ENCODE results near the gene PLXNA4.

Gene PLXNA4

DNA sequence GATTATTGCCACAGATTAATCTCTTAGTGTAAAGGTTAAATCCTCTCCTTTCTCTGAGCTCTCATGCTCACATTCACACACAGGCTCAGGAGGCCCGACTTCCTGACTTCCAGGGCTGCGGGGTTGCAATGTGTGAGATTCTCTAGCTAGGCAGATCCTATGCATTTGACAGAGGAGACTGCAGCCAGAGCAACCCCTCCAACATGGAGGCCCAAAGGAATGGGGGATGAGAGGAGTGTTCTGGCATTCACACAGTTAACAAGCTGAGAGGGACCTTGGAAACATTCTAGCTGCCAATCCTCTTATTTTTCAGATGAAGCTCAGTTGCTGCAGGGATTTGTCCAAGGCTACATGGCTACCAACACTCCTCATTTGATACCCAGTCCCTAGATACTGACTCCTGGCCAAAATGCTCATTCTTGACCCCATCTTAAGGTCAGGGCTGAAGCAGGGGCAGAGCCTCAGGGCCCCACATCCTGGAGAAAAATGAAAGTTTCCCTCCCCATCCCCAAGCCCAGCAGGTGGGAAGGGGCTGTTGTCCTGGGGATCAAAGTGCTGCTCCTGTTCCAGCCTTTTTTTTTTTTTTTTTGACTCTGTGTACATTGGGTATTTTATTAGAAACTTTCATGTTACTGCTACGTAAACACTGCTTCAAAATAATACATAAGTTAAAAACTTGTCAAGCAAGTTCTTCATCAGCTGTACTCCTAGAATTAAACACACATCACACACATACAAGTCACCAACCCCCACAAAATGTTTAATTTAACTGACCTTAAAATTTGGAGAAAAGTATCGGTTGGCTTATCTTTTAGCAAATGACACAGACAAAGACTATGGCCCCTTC, 325.6 kb downstream of the PLXNA4 start:
- DNase-seq: no peak

DNA sequence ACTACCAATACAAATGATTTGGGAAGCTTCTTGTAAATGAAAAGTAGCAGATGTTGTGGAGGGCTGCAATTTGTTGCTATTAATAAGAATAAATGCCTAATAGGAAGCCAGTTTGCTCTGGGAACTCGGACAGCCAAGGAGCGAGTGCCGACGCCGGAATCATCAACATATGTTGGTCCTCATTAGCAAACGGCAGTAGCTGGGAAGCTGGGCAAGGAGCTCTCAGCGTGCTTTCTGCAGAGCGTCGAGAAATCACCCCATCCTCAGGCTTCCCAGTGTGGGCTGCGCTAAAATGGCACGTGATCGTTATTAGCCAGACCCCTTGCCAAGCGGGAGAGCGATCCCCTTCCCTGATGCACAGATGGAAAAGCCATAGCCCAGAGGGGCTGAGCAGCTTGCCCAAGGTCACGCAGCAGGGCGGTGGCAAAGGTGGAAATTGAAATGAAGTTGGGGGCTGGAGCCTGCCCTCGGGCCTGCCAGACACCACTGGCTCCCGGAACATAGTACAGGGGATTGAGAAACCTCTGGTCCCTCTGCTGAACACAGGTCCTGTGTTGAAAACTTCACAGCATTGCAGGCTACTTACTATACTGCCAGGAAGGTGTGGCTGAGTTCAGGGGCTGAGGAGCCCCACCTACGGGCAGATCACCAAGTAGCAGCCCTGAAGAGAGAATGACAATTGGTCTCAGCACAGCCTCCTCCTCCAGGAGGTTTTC, 326.9 kb downstream of the PLXNA4 start:
- DNase-seq: no peak

DNA sequence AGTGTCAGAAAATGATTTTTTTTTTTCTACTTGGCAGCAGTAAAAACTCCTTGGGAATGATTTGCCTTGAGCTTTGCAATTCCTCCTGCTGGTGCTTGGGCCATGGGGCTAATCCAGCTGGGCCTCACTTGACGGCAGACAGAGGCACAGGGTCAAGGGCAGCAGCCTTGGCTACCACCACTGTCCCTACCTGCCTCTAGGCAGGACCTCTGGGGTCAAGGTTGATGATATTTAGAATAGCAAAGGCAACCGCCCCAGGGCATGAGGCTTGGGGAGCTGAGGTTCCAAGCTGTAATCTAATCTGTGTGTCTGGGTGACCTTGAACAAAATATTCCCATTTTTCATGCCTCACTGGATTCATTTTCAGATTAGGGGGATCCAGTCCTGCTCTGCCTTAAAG, 327.4 kb downstream of the PLXNA4 start:
- DNase-seq: no peak

DNA sequence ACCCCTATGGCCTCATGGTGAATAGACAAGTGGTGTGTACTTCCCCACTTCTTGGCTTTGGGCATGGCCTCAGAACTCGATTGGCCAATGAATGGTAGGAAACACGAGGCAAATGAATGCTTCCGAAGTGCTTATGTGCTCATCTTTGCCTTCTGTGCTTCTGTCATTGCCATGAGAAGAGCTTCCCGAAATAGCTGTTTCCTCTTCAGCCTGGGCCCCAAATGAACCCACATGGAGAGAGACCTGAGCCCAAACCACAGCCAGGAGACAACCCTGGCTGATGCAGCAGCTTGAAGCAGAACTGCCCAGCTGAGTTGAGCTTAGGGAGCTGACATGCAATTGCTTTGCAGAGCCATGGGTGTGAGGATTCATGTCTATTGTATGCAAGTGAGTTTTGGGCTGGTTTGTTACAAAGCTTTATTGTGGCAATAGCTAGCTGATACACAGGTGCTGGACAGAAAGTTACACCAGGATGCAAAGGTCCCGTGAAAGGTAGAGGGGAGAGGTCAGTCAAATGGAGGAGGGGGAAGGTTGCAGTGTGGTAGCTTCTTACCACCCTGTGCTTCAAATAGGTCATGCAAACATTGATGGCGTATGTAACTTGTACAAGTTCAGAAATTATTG, 328.2 kb downstream of the PLXNA4 start:
- no peak for DNase-seq

DNA sequence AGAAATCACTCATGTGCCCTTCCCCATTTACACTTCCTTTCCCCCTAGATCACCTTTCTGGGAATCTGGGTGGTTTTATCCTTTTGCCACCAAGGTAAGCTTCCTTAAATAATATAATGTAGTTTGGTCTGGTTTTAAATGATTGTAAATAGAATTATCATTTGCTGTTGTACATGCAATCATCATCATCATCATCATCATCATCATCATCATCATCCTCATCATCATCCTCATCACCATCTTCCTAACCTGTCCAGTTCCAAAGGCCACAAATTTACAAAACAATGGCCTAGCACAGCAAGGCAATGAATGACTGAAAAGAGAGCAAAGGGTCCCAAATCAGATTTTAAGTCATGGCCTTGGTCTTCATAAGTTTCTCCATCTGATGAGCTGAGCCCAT, 329.7 kb downstream of the PLXNA4 start:
- no peak for DNase-seq

DNA sequence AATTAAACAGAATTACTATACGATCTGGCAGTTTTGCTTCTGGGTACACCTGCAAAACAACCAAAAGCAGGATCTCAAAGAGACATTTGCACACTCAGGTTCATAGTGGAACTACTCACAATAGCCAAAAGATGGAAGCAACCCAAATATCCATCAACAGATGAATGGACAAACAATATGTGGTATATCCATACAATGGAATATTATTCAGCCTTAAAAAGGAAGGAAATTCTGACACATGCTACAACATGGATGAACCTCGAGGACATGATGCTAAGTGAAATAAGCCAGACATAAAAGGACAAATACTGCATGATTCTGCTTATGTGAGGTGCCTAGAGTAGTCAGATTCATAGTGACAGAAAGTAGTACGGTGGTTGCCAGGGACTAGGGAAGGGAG, 330.7 kb downstream of the PLXNA4 start:
- no peak for DNase-seq

DNA sequence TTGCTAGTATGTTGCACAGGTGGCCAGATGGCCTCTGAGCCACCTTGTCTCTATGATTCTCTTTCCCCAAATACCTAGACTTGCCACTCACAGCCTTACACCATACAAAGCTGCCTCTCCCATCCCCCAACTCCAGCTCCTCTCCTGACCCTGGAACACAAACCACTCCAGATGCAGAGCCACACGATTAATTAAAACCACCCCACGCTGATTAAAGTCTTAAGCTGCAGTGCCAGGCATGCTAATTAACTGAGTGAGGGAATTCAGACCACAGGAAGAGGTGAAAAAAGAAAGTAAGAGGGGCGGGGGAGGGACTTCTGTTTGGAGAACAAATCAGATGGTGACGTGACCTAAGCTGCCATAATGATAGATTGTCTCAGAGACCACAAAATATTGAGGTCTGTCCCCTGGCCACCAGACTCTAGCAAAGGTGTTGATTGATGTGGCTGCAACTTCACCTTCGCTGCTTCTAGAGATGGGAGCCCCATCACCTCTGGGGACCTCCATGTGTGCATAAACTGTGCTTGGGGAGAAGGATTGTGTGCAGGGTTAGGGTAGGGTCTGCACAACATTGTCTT, 331.3 kb downstream of the PLXNA4 start:
- DNase-seq: no peak

DNA sequence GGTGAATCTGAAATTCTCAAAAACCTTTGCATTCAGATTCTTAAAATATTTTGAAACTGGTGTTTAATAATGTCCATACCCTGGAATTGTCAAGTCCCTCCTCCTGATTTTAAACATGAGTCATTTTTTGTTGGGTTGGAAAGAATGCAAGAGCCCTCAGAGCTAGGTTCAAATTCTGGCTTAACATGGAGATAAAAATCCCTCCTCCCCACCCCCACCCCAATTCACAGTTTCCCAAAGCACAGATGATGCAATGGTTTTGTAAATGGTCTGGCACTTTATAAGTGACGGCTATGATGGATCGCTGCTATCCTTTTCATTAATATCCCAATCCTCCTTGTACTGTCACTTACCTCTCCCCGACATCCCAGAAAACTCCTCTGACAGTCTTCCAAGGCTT, 332.8 kb downstream of the PLXNA4 start:
- no peak for DNase-seq

DNA sequence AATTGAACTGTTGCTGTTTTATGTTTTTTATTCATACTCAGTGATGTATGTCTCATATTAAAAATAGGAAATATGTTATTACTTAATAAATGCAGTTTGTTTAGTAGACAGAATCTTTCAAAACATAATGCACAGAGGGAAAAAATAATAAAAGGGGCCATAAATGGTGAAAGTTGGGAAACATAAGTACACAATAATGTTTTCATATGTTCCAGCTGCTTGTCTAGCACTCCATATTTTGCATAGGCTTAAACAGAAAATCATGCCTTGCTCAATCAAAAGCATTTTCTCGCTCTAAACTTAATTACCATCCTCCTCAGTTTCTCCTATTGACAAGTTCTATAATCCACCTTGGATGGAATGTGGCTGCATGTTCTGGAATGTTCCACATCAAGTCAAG, 333.2 kb downstream of the PLXNA4 start:
- no peak for DNase-seq

DNA sequence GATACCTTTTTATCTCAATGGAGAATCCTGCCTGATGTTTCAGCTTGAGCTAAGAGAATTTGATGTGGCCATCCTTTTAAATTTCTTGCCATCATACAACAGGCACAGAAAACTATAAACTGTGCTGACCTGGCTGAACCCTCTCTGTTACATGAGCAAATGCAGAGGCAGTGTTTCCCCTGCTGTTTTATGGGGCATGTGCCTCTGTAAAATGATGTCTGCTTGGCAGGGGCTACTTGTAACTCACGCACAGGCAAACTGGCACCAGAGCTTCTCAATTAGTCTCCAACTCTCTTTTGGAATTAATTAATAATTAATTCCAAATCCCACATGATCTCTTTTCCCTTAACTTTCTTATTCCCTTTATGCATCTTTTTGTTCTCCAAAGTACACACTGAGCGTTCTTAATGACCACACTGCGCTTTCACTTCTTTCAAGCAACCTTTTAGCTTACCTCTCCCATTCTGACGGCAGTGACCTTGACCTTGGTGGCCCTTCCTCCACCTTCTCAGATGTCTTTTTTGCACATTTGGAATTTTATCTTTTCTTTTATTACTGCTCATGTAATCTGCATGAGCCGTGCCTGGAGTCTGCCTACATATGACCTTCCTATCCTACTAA, 334.0 kb downstream of the PLXNA4 start:
- DNase-seq: no peak

DNA sequence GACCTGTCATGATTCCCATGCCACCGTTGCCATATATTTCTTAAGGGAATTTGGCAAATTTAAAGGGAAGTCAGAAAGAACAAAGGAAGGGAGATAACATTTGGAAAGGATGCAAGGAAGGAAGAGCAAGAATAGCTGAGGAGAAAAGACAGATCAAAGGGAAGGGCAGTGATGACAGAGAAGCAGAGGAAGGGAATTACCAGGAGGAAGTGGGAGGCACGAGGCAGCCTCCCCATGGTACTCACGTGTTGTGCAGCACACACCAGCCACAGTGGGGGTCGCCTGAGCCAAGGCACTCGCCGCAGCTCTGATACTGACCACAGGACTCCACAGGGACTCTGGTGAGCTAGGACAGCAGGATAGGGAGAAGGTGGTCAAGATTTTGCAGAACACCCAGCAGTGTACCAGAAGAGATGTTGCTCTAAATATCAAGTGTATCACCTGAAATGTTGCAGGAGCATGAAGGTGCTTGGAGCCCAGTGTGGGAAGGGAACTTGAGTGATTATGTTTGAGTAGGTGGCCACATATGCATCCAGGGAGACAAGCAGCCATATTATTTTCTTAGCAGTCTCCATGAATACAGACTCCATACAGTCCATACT, 335.3 kb downstream of the PLXNA4 start:
- DNase-seq: no peak

DNA sequence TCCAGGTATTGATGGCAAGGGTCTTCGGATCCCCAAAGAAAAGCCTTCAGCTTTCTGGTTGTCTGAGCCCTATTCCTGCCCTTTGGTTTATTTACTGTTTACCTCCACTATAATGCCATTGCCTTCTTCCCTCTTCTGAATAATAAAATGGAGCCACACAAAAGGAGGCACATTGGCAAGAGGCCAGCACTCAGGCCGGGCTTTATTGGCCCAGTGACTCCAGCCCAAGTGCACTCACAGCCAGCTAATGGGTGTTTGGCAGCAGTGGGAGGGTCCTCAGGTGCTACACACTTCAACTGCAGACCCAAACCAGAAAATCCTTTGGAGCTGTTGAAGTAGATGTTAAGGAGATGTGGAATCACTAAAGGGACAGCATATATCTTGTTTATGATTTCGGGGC, 336.0 kb downstream of the PLXNA4 start:
- DNase-seq: no peak

DNA sequence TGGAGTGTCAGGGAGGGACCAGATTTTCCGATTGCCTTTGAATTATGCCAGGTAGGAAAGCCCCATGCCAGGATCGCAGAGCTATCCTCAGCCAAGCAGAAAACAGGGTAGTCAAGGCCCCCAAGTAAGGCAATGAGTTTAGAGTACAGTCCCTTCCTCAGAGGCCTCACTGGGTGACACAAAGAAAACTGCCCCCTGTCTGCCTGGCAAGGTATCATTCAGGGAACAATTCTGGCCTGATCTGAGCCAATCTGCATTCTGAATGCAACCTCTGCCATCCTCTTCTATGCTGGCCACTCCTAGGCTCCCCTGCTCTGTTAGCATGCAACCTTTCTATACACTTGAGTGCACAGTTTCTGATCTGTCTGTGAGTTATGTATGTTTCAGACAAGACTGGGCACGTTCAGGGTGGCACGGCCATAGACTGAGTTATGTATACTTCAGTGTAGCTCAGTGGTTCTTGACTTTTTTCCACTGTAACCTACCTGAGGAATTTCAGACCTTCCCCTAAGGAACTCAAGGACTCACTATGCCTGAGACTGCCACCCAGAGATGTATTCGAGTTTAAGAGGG, 336.8 kb downstream of the PLXNA4 start:
- no peak for DNase-seq

DNA sequence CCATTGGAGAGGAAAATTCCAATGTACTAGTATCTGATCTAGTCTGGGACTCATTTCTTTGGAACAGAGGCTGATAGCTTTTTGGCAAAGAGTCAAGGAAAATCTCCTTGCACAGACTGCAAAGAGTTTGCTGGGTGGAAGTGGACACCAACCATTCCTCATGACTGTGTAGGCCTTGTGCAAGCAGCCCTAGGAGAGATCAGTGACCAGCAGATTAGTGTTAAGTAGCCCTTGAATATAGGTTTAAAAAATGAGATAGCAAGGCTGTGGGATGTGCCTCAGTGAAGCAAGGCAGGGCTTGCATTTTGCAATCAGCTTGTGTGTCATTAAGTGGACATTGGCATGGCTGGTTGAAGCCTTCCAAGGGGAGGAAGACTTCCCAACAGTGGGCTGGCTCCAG, 341.6 kb downstream of the PLXNA4 start:
- no peak for DNase-seq

DNA sequence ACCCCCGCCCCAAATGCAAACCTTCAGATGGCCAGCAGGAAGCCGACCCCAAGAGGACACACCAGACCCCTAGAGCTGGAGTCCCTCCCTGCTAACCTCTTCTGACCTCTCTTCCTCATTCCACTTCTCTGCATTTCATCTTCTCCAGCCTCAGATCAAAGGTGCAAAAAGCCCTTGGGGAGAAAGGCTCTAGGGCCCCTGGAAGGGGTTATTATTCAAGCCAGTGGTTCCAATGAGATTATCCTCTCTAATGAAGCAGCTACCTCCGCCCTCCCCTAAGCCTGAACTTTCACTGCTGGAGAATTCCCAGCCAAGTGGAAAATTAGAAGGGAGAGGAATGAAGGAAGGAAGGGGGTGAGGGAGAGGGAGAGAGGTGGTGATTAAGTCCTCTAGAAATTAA, 343.9 kb downstream of the PLXNA4 start:
- DNase-seq: no peak

DNA sequence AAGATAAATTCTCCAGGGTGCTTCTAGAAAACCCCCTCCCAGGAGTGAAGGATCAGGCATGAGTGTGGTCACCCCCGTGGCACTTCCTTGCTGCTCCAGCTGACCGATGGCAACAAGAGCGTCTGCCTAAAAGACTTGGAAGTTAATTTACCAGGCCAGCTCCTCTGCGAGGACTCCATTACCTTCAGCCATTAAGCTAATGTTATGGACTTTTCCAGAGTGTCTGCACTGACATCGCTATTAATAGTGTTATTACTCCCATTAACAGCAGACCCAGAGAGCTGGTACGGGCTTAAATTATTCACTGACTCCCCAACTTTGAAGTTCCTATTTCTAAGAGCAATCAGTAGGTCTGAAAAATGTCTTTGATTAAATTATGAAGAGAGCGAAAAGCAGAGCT, 345.8 kb downstream of the PLXNA4 start:
- no peak for DNase-seq

DNA sequence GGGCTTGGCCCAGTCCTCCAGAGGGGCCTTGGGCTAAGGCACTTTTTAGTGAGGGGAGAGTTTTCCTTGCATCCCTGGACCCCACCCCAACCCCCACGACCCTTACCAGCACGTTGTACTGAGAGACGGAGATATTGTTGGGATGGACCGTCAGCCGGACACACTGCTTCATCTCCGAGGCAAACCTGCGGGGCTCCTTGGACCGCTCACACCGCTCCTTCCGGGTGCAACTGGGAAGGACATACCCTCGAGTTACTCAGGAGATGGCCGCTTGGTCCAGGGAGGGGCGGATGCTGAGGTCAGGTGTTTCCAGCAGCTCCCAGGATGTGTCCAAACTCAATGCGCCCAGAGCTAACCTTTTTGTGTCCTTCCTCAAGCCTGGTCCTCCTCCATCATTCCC, 348.0 kb downstream of the PLXNA4 start:
- DNase-seq: no peak

DNA sequence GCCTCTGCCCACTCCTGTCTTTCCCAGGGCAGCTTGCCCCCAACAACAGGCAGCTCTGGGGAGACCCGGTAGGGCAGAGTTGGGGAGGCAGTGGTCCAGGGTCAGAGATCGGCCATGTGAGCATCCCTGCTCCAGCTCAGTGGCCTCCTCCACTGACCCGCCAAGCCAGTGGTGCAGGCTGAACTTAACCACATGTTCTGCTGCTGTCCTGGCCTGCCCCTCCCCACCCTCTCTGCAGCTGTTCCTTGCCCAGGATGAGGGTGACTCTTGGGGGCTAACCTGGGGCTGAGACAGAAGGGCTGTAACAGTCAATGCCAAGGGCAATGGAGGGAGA, 349.3 kb downstream of the PLXNA4 start:
- no peak for DNase-seq

DNA sequence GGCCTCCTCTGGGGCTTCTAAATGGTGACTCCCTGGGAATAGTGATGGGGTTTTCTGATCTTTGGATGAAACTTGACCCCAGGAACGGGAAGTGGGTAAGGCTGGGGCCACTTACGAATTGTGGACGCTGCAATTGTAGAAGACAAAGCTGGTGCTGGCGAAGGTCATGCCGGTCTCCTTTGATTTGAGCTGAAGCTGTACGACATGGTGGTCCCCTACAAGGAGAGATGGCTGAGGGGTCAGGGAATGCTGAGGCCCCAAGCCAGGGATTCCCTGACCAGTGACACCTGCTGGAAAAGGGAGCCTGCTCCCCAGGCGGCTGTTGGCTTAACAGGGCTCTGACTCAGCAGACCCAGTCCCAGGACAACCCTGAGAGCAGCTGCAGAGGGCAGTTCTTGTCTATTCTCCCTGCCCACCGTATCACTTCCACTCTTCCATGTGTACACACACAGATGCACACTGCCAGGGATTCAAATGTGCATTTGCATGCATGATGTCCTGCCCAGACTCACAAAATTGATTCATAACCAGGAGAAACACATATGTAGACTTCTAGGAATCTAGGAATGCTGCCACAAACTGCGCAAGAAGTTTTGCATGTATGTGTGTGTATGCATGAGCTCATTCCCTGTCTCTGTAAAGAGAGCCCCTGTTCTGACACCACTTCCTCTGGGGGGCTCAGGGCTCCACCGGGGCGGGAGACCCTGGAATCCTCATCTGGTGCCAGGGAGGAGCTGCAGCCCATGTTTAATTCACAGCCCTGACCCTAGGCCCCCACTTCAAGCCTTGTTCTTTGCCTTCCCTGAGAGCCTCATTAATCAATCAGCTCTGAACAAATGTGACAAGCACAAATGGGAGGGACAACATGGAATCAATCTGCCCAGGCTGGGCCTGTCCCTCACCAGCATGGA, 350.0 kb downstream of the PLXNA4 start:
- no peak for DNase-seq

DNA sequence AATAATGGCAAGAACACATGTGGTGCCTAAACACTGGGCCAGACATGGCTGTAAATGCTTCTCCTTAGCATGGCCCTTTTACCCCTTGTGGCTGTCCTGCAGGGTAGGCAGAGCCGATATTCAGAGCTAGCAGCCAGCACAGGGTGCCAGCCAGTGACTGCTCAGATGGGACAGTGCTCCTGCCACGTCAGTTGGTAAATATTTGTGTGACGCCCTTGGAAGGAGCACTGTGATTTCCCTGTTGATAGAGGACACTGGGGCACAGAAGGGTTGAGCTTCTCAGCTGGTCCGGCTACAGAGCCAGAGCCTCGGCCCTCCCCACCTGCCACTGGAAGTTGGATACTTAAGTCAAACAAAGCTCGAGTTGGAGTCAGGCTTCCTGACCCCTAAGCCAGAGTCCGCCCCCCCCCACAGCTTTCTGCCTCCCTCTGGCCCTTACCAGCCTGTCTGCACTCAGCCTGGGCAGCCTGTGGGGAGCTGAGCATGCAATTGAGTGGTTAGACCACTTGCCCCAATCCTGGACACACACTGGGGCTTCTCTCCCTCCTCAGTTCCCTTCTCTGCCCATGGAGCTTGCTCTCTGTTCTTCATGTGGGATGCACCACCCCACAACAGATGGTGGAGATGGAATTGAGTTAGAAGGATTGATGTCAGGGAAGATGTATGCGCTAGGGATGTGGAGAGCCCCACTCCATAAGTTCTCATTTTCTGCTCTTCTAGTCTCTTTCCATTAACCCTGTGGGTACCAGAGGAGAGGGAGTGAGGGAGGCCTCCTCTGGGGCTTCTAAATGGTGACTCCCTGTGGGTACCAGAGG, 350.8 kb downstream of the PLXNA4 start:
- DNase-seq: no peak

DNA sequence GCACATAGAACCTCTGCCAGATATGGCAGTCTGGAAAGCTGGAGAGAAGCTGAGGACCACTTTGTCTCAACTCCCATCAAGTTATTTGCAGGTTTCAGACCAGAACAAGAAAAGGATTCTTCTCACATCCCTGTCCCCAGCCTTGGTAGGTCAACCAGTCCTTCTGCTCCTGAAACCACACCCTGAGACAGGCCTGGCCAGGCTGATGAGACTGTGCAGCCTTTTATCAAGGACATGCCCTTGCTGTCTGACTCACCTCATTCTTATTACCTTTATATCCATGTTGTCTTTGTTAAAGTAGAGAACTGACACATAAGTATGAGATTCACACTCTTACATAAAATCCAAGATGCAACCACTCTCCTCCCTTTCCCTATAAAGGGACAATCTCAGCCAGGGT, 354.9 kb downstream of the PLXNA4 start:
- DNase-seq: no peak

Measured in NCI-H1436 (cell line).